Subcutaneous adipose tissue (tissue), 4 donors: ENCODE results near the gene UBAP2. TPM values are rescaled to one million over a fixed set of nuclear protein-coding genes. Genes with fewer than 3 reads are reported as not detected.

Experiments used
- total RNA-seq, 4 donors: library from RNA; depleted of rRNA; stranded (reverse); fragments of >200 nt; gene quantifications; one replicate each; pipeline ENCODE4 v1.1.0, GENCODE V29; 2016
- TF ChIP-seq, protein P1 (sequence below): fragments of 450-650 bp; IDR thresholded peaks from one replicate; pipeline ENCODE4 v1.5.1; 2016; ENCODE audit warnings: low read depth, mild to moderate bottlenecking, control low read depth, antibody characterized with exemption, moderate library complexity

UBAP2 gene
- total RNA-seq, 4 donors from 2014 or later, result 20.5 to 29.6 (median 22.7) TPM

GRCh38 chr9:34025811-34026210, 22.9 kb downstream of the UBAP2 start:
- TF ChIP-seq, protein P1, sequence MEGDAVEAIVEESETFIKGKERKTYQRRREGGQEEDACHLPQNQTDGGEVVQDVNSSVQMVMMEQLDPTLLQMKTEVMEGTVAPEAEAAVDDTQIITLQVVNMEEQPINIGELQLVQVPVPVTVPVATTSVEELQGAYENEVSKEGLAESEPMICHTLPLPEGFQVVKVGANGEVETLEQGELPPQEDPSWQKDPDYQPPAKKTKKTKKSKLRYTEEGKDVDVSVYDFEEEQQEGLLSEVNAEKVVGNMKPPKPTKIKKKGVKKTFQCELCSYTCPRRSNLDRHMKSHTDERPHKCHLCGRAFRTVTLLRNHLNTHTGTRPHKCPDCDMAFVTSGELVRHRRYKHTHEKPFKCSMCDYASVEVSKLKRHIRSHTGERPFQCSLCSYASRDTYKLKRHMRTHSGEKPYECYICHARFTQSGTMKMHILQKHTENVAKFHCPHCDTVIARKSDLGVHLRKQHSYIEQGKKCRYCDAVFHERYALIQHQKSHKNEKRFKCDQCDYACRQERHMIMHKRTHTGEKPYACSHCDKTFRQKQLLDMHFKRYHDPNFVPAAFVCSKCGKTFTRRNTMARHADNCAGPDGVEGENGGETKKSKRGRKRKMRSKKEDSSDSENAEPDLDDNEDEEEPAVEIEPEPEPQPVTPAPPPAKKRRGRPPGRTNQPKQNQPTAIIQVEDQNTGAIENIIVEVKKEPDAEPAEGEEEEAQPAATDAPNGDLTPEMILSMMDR, result no peak

- TF ChIP-seq, protein P1, result no peak
These were observed 23.6 kb downstream of the UBAP2 start for GRCh38 chr9:34025062-34025461.

DNA sequence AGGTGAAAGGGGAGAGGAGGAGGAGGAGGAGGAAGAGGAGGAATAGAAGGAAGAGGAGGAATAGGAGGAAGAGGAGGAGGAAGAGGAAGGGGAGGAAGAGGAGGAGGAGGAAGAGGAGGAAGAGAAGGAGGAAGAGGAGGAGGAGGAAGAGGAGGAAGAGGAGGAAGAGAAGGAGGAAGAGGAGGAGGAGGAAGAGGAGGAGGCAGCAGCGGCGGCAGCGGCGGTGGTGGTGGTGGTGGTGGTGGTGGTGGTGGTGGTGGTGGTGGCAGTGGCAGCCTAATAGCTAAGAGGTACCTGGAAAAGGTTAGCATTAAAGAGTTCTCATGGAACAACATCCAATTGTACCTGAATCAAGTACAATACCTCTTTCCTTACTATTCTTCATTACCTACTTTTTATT, 32.5 kb downstream of the UBAP2 start:
- TF ChIP-seq, protein P1, result no peak

GRCh38 chr9:34010979-34011378, 37.7 kb downstream of the UBAP2 start:
- TF ChIP-seq, protein P1, result no peak

GRCh38 chr9:34001951-34002350, 46.7 kb downstream of the UBAP2 start:
- TF ChIP-seq, protein P1, result no peak

DNA sequence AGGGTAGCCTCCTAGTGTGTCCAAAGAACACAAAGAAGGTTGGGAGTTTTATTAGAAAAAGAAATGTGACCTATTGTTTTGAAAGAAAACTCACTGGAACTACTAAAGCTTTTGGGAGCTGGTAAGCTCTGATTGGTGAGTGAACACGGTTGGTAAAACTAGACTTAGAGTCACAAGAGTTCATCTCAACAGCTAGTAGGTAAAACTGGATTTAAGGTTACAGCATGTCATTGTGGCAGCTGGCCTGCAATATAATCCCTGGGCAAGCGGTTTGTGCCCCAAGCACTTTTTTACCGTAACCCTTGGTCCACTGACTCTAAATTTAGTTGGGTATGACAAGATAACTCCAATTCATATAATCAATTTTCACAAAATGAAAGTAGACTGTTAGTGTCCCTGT, 47.4 kb downstream of the UBAP2 start:
- TF ChIP-seq, protein P1, result no peak

DNA sequence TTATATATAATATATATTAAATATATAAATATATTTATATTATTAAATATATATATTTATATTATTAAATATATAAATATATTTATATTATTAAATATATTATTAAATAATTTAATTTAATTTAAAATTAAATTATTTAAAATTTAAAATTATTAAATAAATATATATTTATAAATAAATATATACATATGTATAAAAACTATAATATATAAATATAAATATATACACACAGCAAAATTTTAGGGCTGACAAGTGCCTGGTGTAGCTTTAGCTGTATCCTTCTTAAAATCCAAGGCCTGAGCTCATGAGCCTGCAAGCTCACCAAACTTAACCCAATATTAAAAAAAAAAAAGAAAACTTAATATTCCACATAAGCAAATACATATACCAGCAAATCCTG, 53.2 kb downstream of the UBAP2 start:
- TF ChIP-seq, protein P1, result no peak
